Stomach (tissue), 4 donors: Measurements from ENCODE around the gene PDE8B.

Source experiments
- CTCF ChIP-seq, 7 experiments: fragments of 450-650 bp in 4 of 7; fragments of 200-600 bp in 3 of 7; sonication (generic) in 3 of 7; IDR thresholded peaks; one replicate each; pipeline ENCODE4 v1.5.1; 2016 to 2019; ENCODE audit warnings: antibody characterized with exemption in 7 of 7, control low read depth in 2 of 7, mild to moderate bottlenecking in 1 of 7
- POLR2A ChIP-seq, 4 donors: fragments of 450-650 bp; IDR thresholded peaks; one replicate each; pipeline ENCODE4 v1.6.1; 2016; ENCODE audit warnings: antibody characterized with exemption in 4 of 4, control low read depth in 2 of 4, mild to moderate bottlenecking in 1 of 4, moderate library complexity in 1 of 4

- TF ChIP-seq CTCF (IDR thresholded peaks at IDR 0.05) (no peak), POLR2A (IDR thresholded peaks at IDR 0.05) (no peak)
Measured at GRCh38 chr5:77423022-77423750, 212.7 kb downstream of the PDE8B start.
